Neural progenitor cell (in vitro differentiated cells): ENCODE measurements around the gene CLEC1A. TPM values are rescaled to one million over a fixed set of nuclear protein-coding genes. Genes with fewer than 3 reads are reported as not detected.

Experiments
- DNase-seq: peaks from one replicate; pipeline ENCODE4 v3.0.0-alpha.2; 2016; ENCODE audit warnings: low spot score
- H2AFZ ChIP-seq: fragments of 200-600 bp; sonication (generic); replicated peaks from 2 replicates; pipeline ENCODE4 v1.6.1; 2016; ENCODE audit warnings: antibody characterized with exemption
- H3F3A ChIP-seq: fragments of 200-600 bp; sonication (generic); 2 replicates; pipeline ENCODE4 v1.6.1; 2016; ENCODE audit warnings: antibody characterized with exemption, low read depth
- H3K27ac ChIP-seq: fragments of 200-600 bp; sonication (generic); 2 replicates; pipeline ENCODE4 v1.5.1; 2016; ENCODE audit warnings: mild to moderate bottlenecking
- H3K27me3 ChIP-seq: fragments of 200-600 bp; sonication (generic); 2 replicates; pipeline ENCODE4 v1.6.1; 2016; ENCODE audit warnings: mild to moderate bottlenecking, moderate library complexity
- H3K36me3 ChIP-seq: fragments of 200-600 bp; sonication (generic); 2 replicates; pipeline ENCODE4 v1.5.1; 2016
- H3K4me1 ChIP-seq: fragments of 200-600 bp; sonication (generic); 2 replicates; pipeline ENCODE4 v1.6.1; 2016; ENCODE audit warnings: mixed run types
- H3K4me2 ChIP-seq: fragments of 200-600 bp; sonication (generic); 2 replicates; pipeline ENCODE4 v1.6.1; 2016
- H3K4me3 ChIP-seq: fragments of 200-600 bp; sonication (generic); 2 replicates; pipeline ENCODE4 v1.5.1; 2016
- H3K79me2 ChIP-seq: fragments of 200-600 bp; sonication (generic); 2 replicates; pipeline ENCODE4 v1.6.1; 2016; ENCODE audit warnings: low read depth
- H3K9ac ChIP-seq: fragments of 200-600 bp; sonication (generic); 2 replicates; pipeline ENCODE4 v1.6.1; 2016
- H3K9me3 ChIP-seq: fragments of 200-600 bp; sonication (generic); 2 replicates; pipeline ENCODE4 v1.5.1; 2016; ENCODE audit warnings: low read depth
- H4K20me1 ChIP-seq: fragments of 200-600 bp; sonication (generic); 2 replicates; pipeline ENCODE4 v1.6.1; 2016; ENCODE audit warnings: low read depth
- H3K27ac Mint-ChIP-seq: 3 replicates; pipeline ENCODE4 v1.8.0; 2021; ENCODE audit warnings: mixed read lengths
- H3K27me3 Mint-ChIP-seq: 2 replicates; pipeline ENCODE4 v1.8.0; 2022; ENCODE audit warnings: low read depth, mild to moderate bottlenecking, inconsistent platforms, moderate library complexity, mixed read lengths; ENCODE audit not compliant: insufficient read depth
- H3K36me3 Mint-ChIP-seq: 3 replicates; pipeline ENCODE4 v1.8.0; 2021; ENCODE audit warnings: mixed read lengths
- H3K4me1 Mint-ChIP-seq: 3 replicates; pipeline ENCODE4 v1.8.0; 2021; ENCODE audit warnings: mixed read lengths
- H3K4me3 Mint-ChIP-seq: 3 replicates; pipeline ENCODE4 v1.8.0; 2021; ENCODE audit warnings: mild to moderate bottlenecking, moderate library complexity, mixed read lengths
- H3K9me3 Mint-ChIP-seq: 3 replicates; pipeline ENCODE4 v1.8.0; 2020; ENCODE audit warnings: mixed read lengths
- CTCF ChIP-seq: fragments of 200-600 bp; sonication (generic); IDR thresholded peaks from 2 replicates; pipeline ENCODE4 v1.5.1; 2017; ENCODE audit warnings: antibody characterized with exemption, mild to moderate bottlenecking
- EZH2 ChIP-seq: fragments of 200-600 bp; sonication (generic); IDR thresholded peaks from 2 replicates; pipeline ENCODE4 v1.6.1; 2017; ENCODE audit warnings: antibody characterized with exemption, mild to moderate bottlenecking, moderate library complexity
- EZH2phosphoT487 ChIP-seq: fragments of 200-600 bp; sonication (generic); IDR thresholded peaks from 2 replicates; pipeline ENCODE4 v1.6.1; 2017; ENCODE audit warnings: antibody characterized with exemption
- total RNA-seq: library from RNA; depleted of rRNA; stranded (reverse); fragments of >200 nt; gene quantifications from 2 replicates; pipeline ENCODE4 v1.2.3, GENCODE V29; 2015; ENCODE audit warnings: low replicate concordance

The CLEC1A gene
- total RNA-seq, 1 donor from 2014 or later: not detected

- Histone ChIP-seq H3K27ac (no peak overlapping the region), H3K9ac (no peak overlapping the region), H3K79me2 (no peaks in the 10 kb centered on the region), H2AFZ (no peak overlapping the region), H3K27me3 (no peaks in the 10 kb centered on the region), H3K9me3 (no peaks in the 10 kb centered on the region), H4K20me1 (no peaks in the 10 kb centered on the region), H3K4me2 (no peak overlapping the region), H3K4me3 (no peak overlapping the region), H3K4me1 (no peaks in the 10 kb centered on the region), H3F3A (no peaks in the 10 kb centered on the region), H3K36me3 (no peaks in the 10 kb centered on the region)
- Mint-ChIP-seq H3K27me3 (no peaks in the 10 kb centered on the region), H3K9me3 (no peaks in the 10 kb centered on the region), H3K4me3 (no peak overlapping the region), H3K4me1 (peaks cover 3% of the 10 kb centered on the region), H3K27ac (no peak overlapping the region), H3K36me3 (no peaks in the 10 kb centered on the region)
- no peak for DNase-seq
- no peak for TF ChIP-seq EZH2phosphoT487
- TF ChIP-seq CTCF: no peak
- no peak for TF ChIP-seq EZH2
Measured at GRCh38 chr12:10132850-10133370, 34.1 kb upstream of the CLEC1A start.

- no peak overlapping the region for H3K4me3 Mint-ChIP-seq
- H3K4me3 ChIP-seq: no peak overlapping the region
- H3K27me3 ChIP-seq: no peaks in the 10 kb centered on the region
- no peaks in the 10 kb centered on the region for H3K9me3 ChIP-seq
- no peak overlapping the region for H3K27ac ChIP-seq
- H3K27me3 Mint-ChIP-seq: no peaks in the 10 kb centered on the region
- H3F3A ChIP-seq: no peaks in the 10 kb centered on the region
- H3K79me2 ChIP-seq: no peaks in the 10 kb centered on the region
- no peaks in the 10 kb centered on the region for H3K36me3 Mint-ChIP-seq
- H3K9ac ChIP-seq: no peak overlapping the region
- H2AFZ ChIP-seq: no peak overlapping the region
- H3K36me3 ChIP-seq: no peaks in the 10 kb centered on the region
- no peaks in the 10 kb centered on the region for H3K9me3 Mint-ChIP-seq
- no peak overlapping the region for H3K4me2 ChIP-seq
- H3K4me1 ChIP-seq: no peaks in the 10 kb centered on the region
- H3K27ac Mint-ChIP-seq: no peak overlapping the region
- no peak for DNase-seq
- peaks cover 3% of the 10 kb centered on the region for H3K4me1 Mint-ChIP-seq
- no peaks in the 10 kb centered on the region for H4K20me1 ChIP-seq
- TF ChIP-seq CTCF: no peak
Measured at GRCh38 chr12:10131111-10131690, 32.4 kb upstream of the CLEC1A start.

- H3K27me3 Mint-ChIP-seq: no peaks in the 10 kb centered on the region
- TF ChIP-seq EZH2phosphoT487 (no peak), CTCF (no peak), EZH2 (no peak)
- H3K27ac Mint-ChIP-seq: no peak within 1 kb of the TSS
Measured at GRCh38 chr12:10130042-10130441, 31.3 kb upstream of the CLEC1A start, which contains the start of gene CLEC7A. TSS of gene CLEC7A (minus strand) at chr12:10130199. CDS start at chr12:10130082, 117 bp downstream.

More at GRCh38 chr12:10130042-10130441, 31.3 kb upstream of the CLEC1A start, which contains the start of gene CLEC7A:
- Histone ChIP-seq H3F3A (no peaks in the 10 kb centered on the region), H2AFZ (no peak within 1 kb of the TSS), H3K4me3 (no peak within 1 kb of the TSS), H3K4me1 (no peaks in the 10 kb centered on the region), H3K79me2 (no peaks in the 10 kb centered on the region), H3K9me3 (no peaks in the 10 kb centered on the region), H3K4me2 (no peak within 1 kb of the TSS), H4K20me1 (no peaks in the 10 kb centered on the region), H3K9ac (no peak within 1 kb of the TSS), H3K27ac (no peak within 1 kb of the TSS), H3K36me3 (no peaks in the 10 kb centered on the region), H3K27me3 (no peaks in the 10 kb centered on the region)
- no peak for DNase-seq
- H3K9me3 Mint-ChIP-seq: no peaks in the 10 kb centered on the region
- no peaks in the 10 kb centered on the region for H3K36me3 Mint-ChIP-seq
- no peak within 1 kb of the TSS for H3K4me3 Mint-ChIP-seq
- peaks cover 8% of the 10 kb centered on the region for H3K4me1 Mint-ChIP-seq
